Parietal lobe (tissue), 2 donors: ENCODE data around the gene MAPKBP1. TPM values are rescaled to one million over a fixed set of nuclear protein-coding genes. Genes with fewer than 3 reads are reported as not detected.

Experiments used
- small RNA-seq: library from RNA; depleted of rRNA; stranded (forward); fragments of <200 nt; gene quantifications from one replicate; pipeline ENCODE3, GENCODE V24; 2014; ENCODE audit warnings: low replicate concordance
- total RNA-seq: library from RNA; depleted of rRNA; stranded (reverse); fragments of >200 nt; gene quantifications from one replicate; pipeline ENCODE4 v1.2.3, GENCODE V29; 2014

Gene MAPKBP1
- total RNA-seq: 102 TPM

GRCh38 chr15:41774062-41774881 is at the start of gene MAPKBP1:
TSS of gene MAPKBP1 (plus strand) at chr15:41774484. CDS start at chr15:41775276, 792 bp downstream.

DNA sequence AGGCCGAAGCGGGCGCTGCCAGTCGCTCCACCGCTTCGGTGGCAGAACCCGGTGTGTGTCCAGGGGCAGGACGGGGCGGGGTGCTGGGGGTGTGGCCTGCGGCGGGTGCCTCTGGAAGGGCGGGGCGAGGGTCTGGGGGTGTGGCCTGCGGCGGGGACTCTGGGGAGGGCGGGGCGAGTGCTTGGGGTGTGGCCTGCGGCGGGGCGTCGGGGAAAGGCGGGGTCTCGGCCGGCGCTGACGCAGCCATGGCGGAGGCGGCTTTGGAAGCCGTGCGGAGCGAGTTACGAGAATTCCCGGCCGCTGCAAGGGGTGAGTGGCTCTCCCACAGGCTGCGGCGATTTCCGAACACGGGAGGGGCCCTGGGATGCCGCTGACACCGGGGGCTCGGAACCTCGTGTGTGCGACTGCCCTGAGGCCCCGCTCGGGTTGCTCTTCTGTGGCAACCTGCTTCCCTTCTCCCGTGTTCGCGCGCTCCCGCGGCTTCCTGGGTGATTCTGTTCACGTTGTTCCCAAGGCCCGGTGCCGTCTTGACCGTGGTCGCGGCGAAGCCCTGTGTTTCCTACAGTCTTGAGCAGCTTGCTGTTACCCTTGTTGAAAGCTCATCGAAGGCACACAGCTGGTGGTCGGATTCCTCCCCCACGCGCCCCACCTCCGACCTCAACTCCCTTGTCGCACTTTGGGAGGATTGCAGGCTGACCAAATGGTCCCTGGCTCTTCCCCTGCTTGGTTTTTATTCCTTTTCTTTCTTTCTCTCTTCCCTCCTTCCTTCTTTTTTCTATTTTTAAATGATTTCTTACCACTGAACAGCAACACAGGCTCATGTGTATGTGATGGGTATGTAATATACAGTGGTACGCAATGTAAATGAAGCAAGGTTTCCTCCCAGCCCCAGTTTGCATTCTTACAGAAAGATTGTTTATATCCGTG is 53.9 kb downstream of the MAPKBP1 start, which contains the start of gene JMJD7:
TSS of gene JMJD7 (plus strand) at position 213 of the 927 bp plus-strand sequence. CDS start at position 246, 33 bp downstream.

GRCh38 chr15:41838400-41838897 is 64.2 kb downstream of the MAPKBP1 start, which contains the start of gene PLA2G4B:
TSS of gene PLA2G4B (plus strand) at chr15:41838847. CDS start at chr15:41838914, 67 bp downstream.

Small RNA genes within 50 kb of the gene (small RNA-seq; reads per million reads assigned to genes)
- gene JMJD7-PLA2G4B (not detected), gene MIR4310 (not detected), gene RNA5SP393 (not detected)

Other genes starting within 250 kb of the MAPKBP1 start
- 29.7 TPM for gene RPAP1, start 230.2 kb upstream of the MAPKBP1 start, total RNA-seq
- gene TYRO3, start 215.3 kb upstream of the MAPKBP1 start, total RNA-seq: 23.5 TPM
- gene MGA, start 114.1 kb upstream of the MAPKBP1 start, total RNA-seq: 111 TPM
- gene JMJD7, start 53.6 kb downstream of the MAPKBP1 start, total RNA-seq: 0.63 TPM
- 14.4 TPM for gene PLA2G4B, start 64.4 kb downstream of the MAPKBP1 start, total RNA-seq
- 0.63 TPM for gene SPTBN5, start 119.6 kb downstream of the MAPKBP1 start, total RNA-seq
- gene EHD4, start 198.1 kb downstream of the MAPKBP1 start, total RNA-seq: 1.9 TPM
- not detected for gene PLA2G4E, start 246.6 kb downstream of the MAPKBP1 start, total RNA-seq